ELR (cell line): ENCODE results near the gene CRTAC1.

Experiments
- DNase-seq: peaks from one replicate; pipeline ENCODE4 v3.0.0-alpha.2; 2015; ENCODE audit warnings: low read depth

The CRTAC1 gene

DNA sequence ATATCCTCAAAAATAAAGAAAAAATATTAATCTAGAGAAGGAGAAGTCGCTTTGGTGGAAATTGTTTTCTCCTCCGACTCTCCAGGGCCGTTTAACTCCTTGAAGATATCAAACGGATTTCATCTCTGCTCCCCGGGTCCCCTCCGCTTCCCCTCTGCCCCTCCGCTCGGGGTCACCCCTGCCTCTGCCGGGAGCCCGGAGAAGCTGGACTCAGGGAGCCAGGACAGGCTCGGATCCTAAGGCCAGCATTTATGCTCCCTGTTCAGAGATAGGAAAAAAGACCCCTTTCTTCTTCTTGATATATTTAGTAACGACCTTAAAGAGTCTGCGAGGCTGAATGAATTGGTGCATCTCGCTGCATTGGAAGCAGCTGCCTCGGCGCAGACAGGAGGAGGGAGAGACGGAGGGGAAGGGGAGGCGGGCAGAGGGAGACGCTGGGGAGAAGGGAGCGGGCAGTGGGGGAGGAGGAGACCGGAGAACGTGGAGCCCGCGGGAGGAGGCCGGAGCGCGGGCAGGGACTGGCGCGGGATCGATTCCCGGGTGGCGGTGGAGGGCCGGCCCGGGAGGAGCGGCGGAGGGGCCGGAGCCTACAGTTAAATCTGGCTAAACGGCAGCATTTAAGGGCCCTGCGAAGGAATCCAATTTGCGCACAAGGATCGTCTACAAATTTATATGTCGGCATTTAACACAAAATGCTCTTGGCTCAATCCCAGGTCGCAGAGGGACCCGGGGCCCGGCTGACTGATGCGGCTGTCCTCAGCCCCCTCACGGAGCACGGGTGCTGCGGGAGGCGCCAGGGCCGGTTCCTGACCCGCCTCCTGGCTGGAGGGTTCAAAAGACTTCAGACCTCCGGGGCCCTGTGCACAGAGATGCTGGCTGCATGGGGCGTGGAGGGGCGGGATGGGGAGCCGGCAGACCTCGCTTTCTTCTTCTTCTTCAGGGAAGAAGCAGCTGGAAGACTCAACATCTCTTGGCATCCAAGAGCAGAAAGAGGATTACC lies 55.6 kb downstream of the CRTAC1 start:
- DNase-seq, result no peak

- no peak for DNase-seq
These were observed 56.3 kb downstream of the CRTAC1 start for GRCh38 chr10:97974100-97974499.

- no peak for DNase-seq
These were observed 60.8 kb downstream of the CRTAC1 start for GRCh38 chr10:97969538-97970079.

DNA sequence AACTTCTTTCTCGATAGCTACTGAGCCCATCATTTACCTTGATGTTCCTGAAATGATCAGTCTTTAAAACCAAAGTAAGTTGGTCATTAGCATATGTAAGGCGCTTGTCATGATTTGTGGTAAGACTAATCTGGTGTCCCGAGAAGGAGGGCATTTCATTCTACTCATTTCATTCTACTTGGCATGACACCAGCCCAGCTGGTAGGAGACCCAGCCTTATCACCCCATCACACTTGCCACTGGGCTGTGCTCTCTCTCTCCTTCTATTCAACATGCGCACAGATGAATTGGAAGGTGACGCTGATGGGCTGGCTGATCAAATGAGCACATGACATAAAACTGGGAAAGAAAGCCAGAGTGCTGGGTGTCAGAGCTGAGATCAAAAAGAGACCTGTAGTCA lies 65.7 kb downstream of the CRTAC1 start:
- no peak for DNase-seq

- no peak for DNase-seq
These were observed 68.5 kb downstream of the CRTAC1 start for GRCh38 chr10:97961945-97962344.

- DNase-seq, result no peak
These were observed 70.0 kb downstream of the CRTAC1 start for GRCh38 chr10:97960269-97961056.

DNA sequence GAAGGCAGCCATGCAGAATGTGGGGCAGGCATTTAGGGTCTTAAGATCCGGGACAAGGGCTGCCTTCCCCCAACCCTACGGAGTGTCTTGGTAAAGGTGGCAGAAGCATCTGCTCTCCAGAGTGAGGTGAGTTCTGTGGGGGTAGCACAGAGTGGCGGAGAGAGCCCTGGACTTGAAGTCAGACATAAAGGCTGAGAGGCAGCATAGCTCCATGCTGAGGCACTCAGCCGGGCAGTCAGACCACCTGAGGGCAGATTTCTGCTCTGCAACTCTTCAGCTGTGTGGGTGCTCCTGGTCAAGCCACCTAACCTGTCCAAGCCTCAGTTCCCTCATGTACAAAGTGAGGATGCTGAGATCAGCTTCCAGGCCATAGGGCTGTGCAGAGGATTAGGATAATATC lies 81.0 kb downstream of the CRTAC1 start:
- DNase-seq, result no peak

GRCh38 chr10:97948822-97949221 lies 81.6 kb downstream of the CRTAC1 start:
- no peak for DNase-seq

DNA sequence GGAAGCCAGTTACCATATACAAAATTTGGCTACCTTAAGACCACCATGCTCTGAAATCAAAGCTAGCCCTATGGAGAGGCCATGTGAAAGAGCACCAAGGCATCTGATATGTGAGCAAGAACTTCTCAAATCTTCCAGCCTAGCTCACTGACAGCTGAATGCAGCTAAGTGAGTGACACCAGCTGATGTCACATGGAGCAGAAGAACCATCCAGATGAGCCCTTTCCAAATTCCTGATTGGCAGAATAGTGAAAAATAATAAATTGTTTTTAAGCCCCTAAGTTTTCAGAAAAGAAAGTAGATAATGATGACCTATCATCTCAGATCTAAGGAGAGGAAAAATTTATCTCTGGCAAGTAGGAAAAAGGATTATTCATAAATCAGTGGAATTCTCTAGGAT lies 85.6 kb downstream of the CRTAC1 start:
- no peak for DNase-seq

DNA sequence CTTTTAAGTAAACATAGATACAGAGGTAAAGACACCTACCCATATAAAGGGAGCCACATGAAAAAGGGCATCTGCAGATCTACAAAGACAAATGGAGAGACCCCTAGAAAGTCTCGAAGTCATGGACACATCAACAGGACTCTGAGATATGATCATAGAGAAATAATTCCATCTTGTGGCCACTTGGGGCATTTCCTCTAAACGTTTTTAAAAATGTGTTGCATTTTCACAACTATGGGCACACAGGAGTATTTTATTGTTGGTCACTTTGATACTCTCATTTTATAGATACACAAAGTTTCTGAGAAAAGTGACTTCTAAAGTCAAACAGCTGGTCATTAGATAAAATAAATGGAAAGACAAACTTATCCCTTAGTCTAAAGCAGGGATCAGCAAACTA lies 87.1 kb downstream of the CRTAC1 start:
- peak; percentile 35 for DNase-seq

DNA sequence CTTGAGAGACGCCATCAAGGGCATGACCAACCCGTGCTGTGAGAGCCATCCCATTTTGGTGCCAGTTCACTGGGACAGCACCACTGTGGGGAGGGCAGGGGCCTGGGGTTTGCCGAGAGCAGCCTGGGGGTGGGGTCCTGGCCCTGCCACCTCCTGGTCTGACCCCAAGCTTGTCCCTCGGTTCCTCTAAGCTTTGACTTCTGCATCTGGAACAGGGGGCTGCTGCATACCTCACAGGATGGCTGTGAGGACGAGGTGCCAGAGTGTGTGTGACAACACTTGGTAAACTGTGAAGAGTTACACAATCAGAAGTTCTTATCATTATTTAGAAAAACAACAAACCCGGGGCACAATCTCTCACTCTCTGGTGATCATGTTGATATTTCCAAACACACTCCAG lies 89.9 kb downstream of the CRTAC1 start:
- no peak for DNase-seq

DNA sequence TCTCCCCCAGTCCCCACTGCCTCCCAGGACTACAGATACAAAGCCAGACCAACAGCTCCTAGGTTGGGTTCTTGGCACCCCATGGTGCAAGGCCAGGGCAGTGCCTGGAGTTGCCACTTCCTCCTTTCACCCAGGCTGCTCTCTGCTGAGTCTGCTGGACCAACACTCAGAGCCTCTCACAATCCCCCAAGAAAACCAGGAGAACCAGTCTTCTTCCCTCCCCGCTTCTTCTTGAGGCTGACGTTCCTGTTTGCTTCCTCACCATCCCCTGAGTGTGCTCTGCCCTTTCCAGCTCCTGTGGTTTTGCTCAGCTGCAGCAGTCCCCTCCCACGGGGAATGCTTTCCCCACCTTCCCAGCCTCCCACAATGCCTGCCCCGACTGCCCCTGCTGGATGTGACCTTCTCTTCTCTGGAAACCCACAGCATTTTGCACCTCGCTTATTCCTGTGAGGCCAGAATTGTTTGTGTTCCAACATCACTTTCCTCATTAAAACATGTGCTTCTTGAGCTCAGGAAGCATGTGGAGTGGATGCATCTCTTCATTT lies 90.9 kb downstream of the CRTAC1 start:
- DNase-seq, result no peak

DNA sequence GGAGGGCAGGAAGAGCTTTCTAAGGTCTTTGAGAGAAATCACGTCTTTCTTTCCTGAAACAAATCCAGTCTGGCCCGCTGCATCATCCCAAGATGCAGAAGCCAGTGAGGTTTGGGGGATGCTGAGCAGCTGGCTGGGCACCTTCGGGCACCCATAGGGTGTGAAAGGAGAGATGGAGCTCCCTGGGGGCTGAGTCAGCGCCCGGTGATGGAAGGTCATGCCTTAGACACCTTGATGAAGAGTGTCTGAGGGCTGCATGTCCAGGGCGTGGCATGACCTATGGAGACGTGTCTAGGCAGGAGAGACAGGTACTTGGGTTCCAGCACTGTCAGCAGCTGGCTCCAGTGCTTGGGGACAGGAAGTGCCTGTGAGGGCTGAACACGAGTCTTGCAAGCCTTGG lies 92.5 kb downstream of the CRTAC1 start:
- no peak for DNase-seq

DNA sequence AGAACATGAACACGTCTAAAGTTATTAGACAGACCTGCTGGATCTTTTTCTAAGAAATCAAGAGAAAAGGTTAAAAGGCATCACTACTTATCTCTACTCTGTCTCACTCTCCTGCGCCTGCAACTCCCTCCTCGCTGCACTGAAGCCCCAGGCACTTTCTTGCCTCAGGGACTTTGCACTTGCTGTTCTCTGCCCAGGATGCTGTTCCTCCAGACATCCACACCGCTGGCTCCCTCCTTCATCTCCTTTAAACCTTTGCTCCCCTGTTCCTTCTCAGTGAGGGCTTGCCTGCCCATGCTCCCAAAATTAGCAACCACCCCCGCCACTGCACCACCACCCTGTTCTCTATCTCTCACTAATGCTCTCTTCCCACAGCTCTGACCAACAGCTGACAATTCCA lies 93.4 kb downstream of the CRTAC1 start:
- no peak for DNase-seq

GRCh38 chr10:97936126-97936525 lies 94.3 kb downstream of the CRTAC1 start:
- DNase-seq, result no peak

DNA sequence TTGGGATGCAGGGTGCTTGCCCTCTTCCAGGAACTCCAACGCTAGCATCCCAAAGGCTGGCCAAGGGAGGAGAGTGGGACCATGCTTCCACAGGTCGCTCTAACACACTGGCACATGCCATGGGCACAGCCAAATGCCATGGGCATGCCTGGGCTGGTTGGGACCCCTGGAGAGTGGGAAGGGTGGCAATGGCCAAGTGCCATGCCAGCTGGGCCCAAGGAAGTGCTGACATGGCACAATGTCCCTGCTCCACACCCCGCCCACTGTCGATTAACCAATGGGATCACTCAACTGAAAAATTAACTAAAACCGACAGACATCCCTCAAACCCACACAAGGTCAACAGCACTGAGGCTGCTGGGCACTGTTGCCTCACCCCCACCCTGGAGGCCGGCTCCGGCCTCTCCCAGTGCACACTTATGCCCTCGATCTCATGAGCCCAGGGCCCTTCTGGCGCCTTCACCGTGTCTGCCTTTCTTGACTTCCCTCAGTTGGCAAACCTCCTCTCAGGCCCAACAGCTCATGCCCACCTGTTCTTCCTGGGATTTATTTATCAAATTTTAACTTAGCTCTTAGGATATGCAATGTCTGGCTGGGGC lies 97.4 kb downstream of the CRTAC1 start:
- no peak for DNase-seq

DNA sequence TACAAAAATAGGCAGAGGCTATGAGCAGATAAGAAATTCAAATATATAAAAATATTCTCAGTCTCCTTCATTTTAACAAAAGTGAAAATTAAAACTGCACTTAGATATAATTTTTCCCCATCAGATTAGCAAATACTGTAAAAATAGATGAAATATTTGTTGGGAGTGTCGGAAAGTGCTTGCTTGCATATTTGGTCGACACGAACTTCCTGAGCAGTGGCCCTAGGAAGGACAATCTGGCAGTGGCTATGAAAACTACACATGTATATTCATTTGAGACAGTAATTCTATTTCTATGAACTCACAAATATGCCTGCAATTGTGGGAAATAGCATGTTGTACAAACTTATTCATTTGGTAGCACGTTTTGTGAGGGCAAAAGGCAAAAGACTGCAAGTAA lies 99.4 kb downstream of the CRTAC1 start:
- DNase-seq, result no peak

DNA sequence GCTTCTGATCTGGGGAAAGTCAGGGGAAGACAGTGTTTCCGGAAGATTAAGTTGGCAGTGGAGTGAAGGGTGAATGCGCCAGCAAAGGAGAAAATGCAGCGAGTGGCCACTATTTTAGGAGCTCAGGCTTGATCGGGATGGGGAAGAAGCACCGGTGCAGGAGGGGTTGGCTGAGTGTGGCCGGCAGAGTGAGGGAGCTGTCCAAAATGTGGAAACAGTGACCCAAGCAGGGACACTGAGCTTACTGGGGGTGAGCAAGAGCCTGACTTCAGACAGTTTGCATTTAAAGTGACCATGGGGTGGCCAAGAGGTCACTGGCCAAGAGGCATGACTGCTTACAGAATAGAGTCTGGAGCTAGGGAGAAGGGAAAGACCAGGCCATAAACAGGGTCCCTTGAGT lies 101.5 kb downstream of the CRTAC1 start:
- no peak for DNase-seq

DNA sequence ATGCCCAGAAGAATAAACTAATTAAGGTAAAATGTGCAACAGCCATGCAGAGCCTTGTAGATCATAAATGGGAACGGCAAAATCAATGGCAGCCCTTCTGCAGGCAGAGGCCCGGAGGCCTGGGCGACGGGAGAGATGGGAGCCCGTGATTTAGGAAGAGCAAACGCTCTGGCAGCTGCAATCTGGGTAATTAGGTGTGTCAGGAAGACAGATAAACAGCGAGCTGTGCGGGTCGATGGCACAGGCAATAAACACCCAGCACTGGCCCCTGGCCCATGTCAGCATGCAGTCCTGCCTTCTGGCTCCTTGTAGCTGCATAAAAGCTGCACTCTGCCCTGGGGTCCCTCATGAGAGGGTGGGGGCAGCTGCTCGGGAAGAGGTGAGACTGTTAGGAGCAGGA lies 102.8 kb downstream of the CRTAC1 start:
- no peak for DNase-seq

- no peak for DNase-seq
These were observed 104.4 kb downstream of the CRTAC1 start for GRCh38 chr10:97926055-97926454.

- no peak for DNase-seq
These were observed 105.0 kb downstream of the CRTAC1 start for GRCh38 chr10:97925308-97925938.

DNA sequence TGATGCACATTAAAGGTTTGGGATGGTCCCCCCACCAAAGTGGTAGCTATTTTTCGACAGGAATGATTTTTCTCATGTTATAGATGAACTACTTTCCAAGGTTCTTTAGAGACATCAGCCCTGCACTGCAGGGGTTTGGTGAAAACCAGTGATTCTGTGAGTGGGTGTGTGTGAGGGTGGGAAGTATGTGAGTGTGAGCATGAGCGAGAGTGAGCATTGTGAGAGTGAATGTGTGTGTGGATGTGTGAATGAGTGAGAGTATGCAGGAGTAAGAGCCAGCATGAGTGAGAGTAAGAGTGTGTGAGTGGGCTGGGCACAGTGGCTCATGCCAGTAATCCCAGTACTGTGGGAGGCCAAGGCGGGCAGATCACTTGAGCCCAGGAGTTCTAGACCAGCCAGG lies 105.7 kb downstream of the CRTAC1 start:
- DNase-seq, result no peak
